H1 (cell line): ENCODE data around the gene MED19. TPM values are rescaled to one million over a fixed set of nuclear protein-coding genes. Genes with fewer than 3 reads are reported as not detected.

Source experiments
- CTCF ChIA-PET: fragments of 300-600 bp; sonication (Branson Sonifier 250); formaldehyde crosslinking; loops from one replicate; lab custom pipeline; 2021; ENCODE audit not compliant: partially characterized antibody; lab: Charles Lee
- POLR2A ChIA-PET: fragments of 300-600 bp; sonication (Branson Sonifier 250); formaldehyde crosslinking; loops from one replicate; lab custom pipeline; 2021; ENCODE audit warnings: inconsistent platforms; ENCODE audit not compliant: partially characterized antibody; lab: Charles Lee
- DNase-seq, 2 experiments: peaks; one replicate each; pipeline versions ENCODE4 v3.0.0 to v3.0.0-alpha.2; 2010 to 2022; ENCODE audit warnings: low spot score in 2 of 2, low read depth in 1 of 2, mixed read lengths in 1 of 2
- FAIRE-seq: peaks from 2 replicates; lab custom pipeline; 2011; peaks lifted over from hg19 to GRCh38; lab: Jason Lieb, UNC
- H2AFZ ChIP-seq: 2 replicates; pipeline ENCODE4 v1.8.1; 2012; ENCODE audit warnings: low read length, inconsistent platforms
- H2AK5ac ChIP-seq: 2 replicates; pipeline ENCODE4 v1.6.1; 2013; ENCODE audit warnings: low read depth, low read length
- H2BK120ac ChIP-seq: replicated peaks from 2 replicates; pipeline ENCODE3; 2013; ENCODE audit warnings: low read depth, low read length, inconsistent platforms
- H2BK12ac ChIP-seq: 2 replicates; pipeline ENCODE4 v1.6.1; 2013; ENCODE audit warnings: low read depth, low read length
- H2BK15ac ChIP-seq: 2 replicates; pipeline ENCODE4 v1.6.1; 2013; ENCODE audit warnings: low read length
- H2BK20ac ChIP-seq: 2 replicates; pipeline ENCODE4 v1.6.1; 2013; ENCODE audit warnings: low read length
- H2BK5ac ChIP-seq: 2 replicates; pipeline ENCODE4 v1.6.1; 2013; ENCODE audit warnings: low read depth, low read length
- H3K14ac ChIP-seq: 2 replicates; pipeline ENCODE4 v1.6.1; 2013; ENCODE audit warnings: inconsistent platforms; ENCODE audit not compliant: insufficient read length
- H3K18ac ChIP-seq: 2 replicates; pipeline ENCODE4 v1.6.1; 2013; ENCODE audit warnings: low read length; ENCODE audit errors: extremely low read depth
- H3K23ac ChIP-seq: 2 replicates; pipeline ENCODE4 v1.6.1; 2013; ENCODE audit warnings: inconsistent platforms; ENCODE audit not compliant: insufficient read length
- H3K23me2 ChIP-seq: 2 replicates; pipeline ENCODE4 v1.6.1; 2013; ENCODE audit warnings: low read depth, low read length
- H3K27ac ChIP-seq: 2 replicates; pipeline ENCODE4 v1.6.1; 2011; ENCODE audit warnings: low read depth, low read length, inconsistent platforms
- H3K27me3 ChIP-seq, 4 experiments: replicated peaks in 1 of 4; 1 replicate in 1 of 4; 2 replicates in 3 of 4; pipeline versions ENCODE4 v1.6.1 to v1.8.1; 2011 to 2013; ENCODE audit warnings: low read length in 3 of 4, mild to moderate bottlenecking in 3 of 4, inconsistent platforms in 2 of 4, mixed read lengths in 2 of 4, moderate library complexity in 1 of 4; ENCODE audit not compliant: control insufficient read depth in 3 of 4, insufficient read depth in 3 of 4; ENCODE audit errors: extremely low read depth in 1 of 4
- H3K36me3 ChIP-seq, 4 experiments: 2 replicates each; pipeline versions ENCODE4 v1.6.1 to v1.8.1; 2011 to 2013; ENCODE audit warnings: mild to moderate bottlenecking in 4 of 4, low read length in 3 of 4, moderate library complexity in 2 of 4, control low read depth in 1 of 4, inconsistent platforms in 1 of 4; ENCODE audit not compliant: insufficient read depth in 4 of 4, control insufficient read depth in 2 of 4
- H3K4ac ChIP-seq: replicated peaks from 2 replicates; pipeline ENCODE3; 2013; ENCODE audit warnings: low read length, low read depth, mixed read lengths, inconsistent platforms; ENCODE audit not compliant: insufficient read length
- H3K4me1 ChIP-seq, 4 experiments: replicated peaks in 1 of 4; 1 replicate in 1 of 4; 2 replicates in 3 of 4; pipeline versions ENCODE4 v1.6.1 to v1.8.1; 2011 to 2013; ENCODE audit warnings: low read length in 3 of 4, inconsistent platforms in 2 of 4, mixed read lengths in 1 of 4; ENCODE audit not compliant: insufficient read depth in 4 of 4, control insufficient read depth in 3 of 4
- H3K4me2 ChIP-seq, 2 experiments: 2 replicates each; pipeline versions ENCODE4 v1.6.1 to v1.8.1; 2011 to 2013; ENCODE audit warnings: low read depth in 2 of 2, low read length in 2 of 2, control low read depth in 1 of 2, inconsistent platforms in 1 of 2, mild to moderate bottlenecking in 1 of 2; ENCODE audit not compliant: insufficient read depth in 1 of 2
- H3K4me3 ChIP-seq, 4 experiments: fragments of 200-600, 300-600 bp in 1 of 4; sonication (generic), shearing (Covaris generic), sonication (Bioruptor Twin) in 1 of 4; 2 replicates each; pipeline versions ENCODE4 v1.5.1 to v1.8.1; 2011 to 2016; ENCODE audit warnings: low read length in 4 of 4, low read depth in 3 of 4, control low read depth in 2 of 4, inconsistent platforms in 2 of 4, mild to moderate bottlenecking in 2 of 4, mixed read lengths in 1 of 4, moderate library complexity in 1 of 4; ENCODE audit not compliant: insufficient read depth in 2 of 4; ENCODE audit errors: extremely low read depth in 1 of 4
- H3K56ac ChIP-seq: replicated peaks from 2 replicates; pipeline ENCODE3; 2013; ENCODE audit warnings: low read depth, mild to moderate bottlenecking, mixed read lengths, low read length, inconsistent platforms; ENCODE audit not compliant: insufficient read length
- H3K79me1 ChIP-seq: 2 replicates; pipeline ENCODE4 v1.6.1; 2013; ENCODE audit warnings: low read depth, low read length, control low read depth
- H3K79me2 ChIP-seq, 2 experiments: 2 replicates each; pipeline versions ENCODE4 v1.6.1 to v1.8.1; 2012 to 2013; ENCODE audit warnings: low read length in 2 of 2, mild to moderate bottlenecking in 2 of 2, inconsistent platforms in 1 of 2; ENCODE audit not compliant: insufficient read depth in 2 of 2, control insufficient read depth in 1 of 2
- H3K9ac ChIP-seq, 4 experiments: replicated peaks in 1 of 4; 1 replicate in 1 of 4; 2 replicates in 3 of 4; pipeline versions ENCODE4 v1.6.1 to v1.8.1; 2011 to 2013; ENCODE audit warnings: low read depth in 3 of 4, low read length in 3 of 4, control low read depth in 2 of 4, mild to moderate bottlenecking in 2 of 4, moderate library complexity in 2 of 4, inconsistent platforms in 1 of 4; ENCODE audit errors: extremely low read depth in 1 of 4
- H3K9me3 ChIP-seq, 2 experiments: 2 replicates each; pipeline versions ENCODE4 v1.6.1 to v1.8.1; 2012 to 2013; ENCODE audit warnings: mild to moderate bottlenecking in 2 of 2, moderate library complexity in 2 of 2, control low read depth in 1 of 2, inconsistent platforms in 1 of 2, low read depth in 1 of 2, low read length in 1 of 2, mixed read lengths in 1 of 2; ENCODE audit not compliant: insufficient read depth in 2 of 2
- H4K20me1 ChIP-seq, 2 experiments: replicated peaks in 1 of 2; 2 replicates each; pipeline versions ENCODE3 to v1.8.1; 2011 to 2013; ENCODE audit warnings: inconsistent platforms in 2 of 2, low read length in 2 of 2, mild to moderate bottlenecking in 1 of 2; ENCODE audit not compliant: insufficient read depth in 2 of 2, control insufficient read depth in 1 of 2
- H4K5ac ChIP-seq: 2 replicates; pipeline ENCODE4 v1.6.1; 2013; ENCODE audit warnings: low read length, low read depth, mixed read lengths, inconsistent platforms; ENCODE audit not compliant: insufficient read length
- H4K8ac ChIP-seq: 2 replicates; pipeline ENCODE4 v1.8.0; 2013; ENCODE audit warnings: mild to moderate bottlenecking, moderate library complexity, low read length, inconsistent platforms; ENCODE audit not compliant: insufficient read depth; ENCODE audit errors: extremely low read depth
- H4K91ac ChIP-seq: replicated peaks from 2 replicates; pipeline ENCODE3; 2013; ENCODE audit warnings: low read length, mixed read lengths, inconsistent platforms; ENCODE audit not compliant: insufficient read length
- CEBPB ChIP-seq: IDR thresholded peaks from 2 replicates; pipeline ENCODE4 v1.6.1; 2012; ENCODE audit warnings: low read depth, low read length
- HDAC6 ChIP-seq: IDR thresholded peaks from one replicate; pipeline ENCODE4 v1.7.1; 2012; ENCODE audit warnings: low read depth, mild to moderate bottlenecking, inconsistent platforms, low read length, moderate library complexity
- POLR2A ChIP-seq, 2 experiments: IDR thresholded peaks; 1 replicate in 1 of 2; 2 replicates in 1 of 2; pipeline ENCODE4 v1.6.1; 2011; ENCODE audit warnings: low read depth in 2 of 2, low read length in 2 of 2, mild to moderate bottlenecking in 2 of 2; ENCODE audit errors: control extremely low read depth in 1 of 2
- POLR2AphosphoS5 ChIP-seq: IDR thresholded peaks from 2 replicates; pipeline ENCODE4 v1.6.1; 2011; ENCODE audit warnings: low read depth, low read length
- RAD21 ChIP-seq, 2 experiments: IDR thresholded peaks in 1 of 2; conservative IDR thresholded peaks in 1 of 2; 2 replicates each; pipeline ENCODE4 v1.6.1; 2011; ENCODE audit warnings: low read depth in 2 of 2, low read length in 2 of 2, improper control_type of control experiment in 1 of 2, inconsistent platforms in 1 of 2, mild to moderate bottlenecking in 1 of 2, moderate library complexity in 1 of 2
- SP1 ChIP-seq: IDR thresholded peaks from 2 replicates; pipeline ENCODE4 v1.6.1; 2011; ENCODE audit warnings: low read depth, low read length
- TCF12 ChIP-seq: IDR thresholded peaks from 2 replicates; pipeline ENCODE4 v1.6.1; 2011; ENCODE audit warnings: low read depth, mild to moderate bottlenecking, low read length
- WGBS, 2 experiments: shearing (Covaris generic) in 1 of 2; methylation state at CpG; one replicate each; pipeline versions ENCODE4 v1.1.6 to v1.1.7; 2013 to 2015; ENCODE audit warnings: low lambda C conversion rate in 2 of 2, mixed read lengths in 2 of 2, inconsistent platforms in 1 of 2, low coverage in 1 of 2, missing lambda C conversion rate in 1 of 2; ENCODE audit not compliant: insufficient replicate concordance in 2 of 2, insufficient coverage in 1 of 2, insufficient read length in 1 of 2; ENCODE audit errors: extremely low coverage in 1 of 2, missing lambda C conversion rate in 1 of 2; 5-methylcytosine and 5-hydroxymethylcytosine counted together
- polyA plus RNA-seq, 7 experiments: library from polyadenylated mRNA; depleted of rRNA in 3 of 7; stranded (reverse) in 5 of 7; unstranded in 2 of 7; fragments of >200 nt in 5 of 7; fragments of 200-250 nt in 2 of 7; gene quantifications; 1 replicate in 5 of 7; 2 replicates in 1 of 7; 4 replicates in 1 of 7; pipeline versions ENCODE4 v1.2.1 to v1.2.3, GENCODE V29; 2011 to 2013; ENCODE audit warnings: missing spikeins in 2 of 7, mixed read lengths in 2 of 7
- total RNA-seq: library from RNA; stranded (reverse); fragmentation: NEBNext Ultra II Directional; extraction: Animal tissue kit (Norgen Biotek cat#: 25700); gene quantifications from 2 replicates; pipeline ENCODE4 v1.2.1, GENCODE V29; 2021
- TF ChIP-seq, protein P1 (sequence below), 3 experiments: IDR thresholded peaks; 1 replicate in 2 of 3; 2 replicates in 1 of 3; pipeline versions ENCODE4 v1.5.1 to v1.6.1; 2011; ENCODE audit warnings: low read length in 3 of 3, mild to moderate bottlenecking in 3 of 3, inconsistent platforms in 2 of 3, low read depth in 1 of 3, moderate library complexity in 1 of 3; ENCODE audit not compliant: insufficient read depth in 1 of 3; ENCODE audit errors: control extremely low read depth in 1 of 3

Gene MED19
- total and polyA plus RNA-seq, 2 of the 8 experiments (the other 6 are each of a cell fraction or from before 2014, with no cell fraction given), result 19.4 to 35.4 TPM

- Histone ChIP-seq H3K79me1 (peaks cover 4% of the 10 kb centered on the region; the same call in 1 of the 2 replicates), H2BK120ac (no peak overlapping the region), H2AFZ (no peak overlapping the region), H2BK12ac (no peak overlapping the region), H3K18ac (no peak overlapping the region), H2BK15ac (no peak overlapping the region), H3K79me2 (peaks cover 0 to 17% of the 10 kb centered on the region in 2 experiments; a peak in 3 of 4 replicates), H3K36me3 (peaks cover 3 to 25% (median 19%) of the 10 kb centered on the region in 4 experiments; a peak in 6 of 8 replicates), H4K91ac (no peak overlapping the region), H3K9me3 (no peaks in the 10 kb centered on the region), H3K9ac (no peak overlapping the region), H4K5ac (no peak overlapping the region), H3K4me3 (no peak overlapping the region), H3K56ac (no peak overlapping the region), H3K4ac (no peak overlapping the region), H3K27ac (no peak overlapping the region), H3K4me2 (no peak overlapping the region), H3K4me1 (no peaks in the 10 kb centered on the region; a peak in 1 of 7 replicates), H3K23ac (no peak overlapping the region), H2BK20ac (no peak overlapping the region), H3K27me3 (no peaks in the 10 kb centered on the region), H3K23me2 (peaks cover 2% of the 10 kb centered on the region), H4K8ac (no peak overlapping the region), H2AK5ac (no peak overlapping the region), H2BK5ac (no peak overlapping the region), H3K14ac (no peak overlapping the region), H4K20me1 (peaks cover 2 to 3% of the 10 kb centered on the region in 2 experiments)
- ChIA-PET CTCF (interaction anchor here (0.6 to 3.2 kb wide), 15 partner anchors 10 to 849 kb away, joined by 3 to 8 read pairs (median 3); no protein-coding TSS in a partner anchor), POLR2A (interaction anchor here (0.6 to 1.5 kb wide), 9 partner anchors 9 to 88 kb away, joined by 3 to 8 read pairs (median 3); partner anchors contain the start of genes BTBD18, SELENOH and YPEL4)
- 89% methylated on average over 4 of the region's 4 CpGs; no CpG with 5 or more reads in 1 of the 2 experiments for WGBS, 2 experiments
- FAIRE-seq (no peak), DNase-seq (no peak)
- TF ChIP-seq SP1, result no peak
- TF ChIP-seq, protein P1, sequence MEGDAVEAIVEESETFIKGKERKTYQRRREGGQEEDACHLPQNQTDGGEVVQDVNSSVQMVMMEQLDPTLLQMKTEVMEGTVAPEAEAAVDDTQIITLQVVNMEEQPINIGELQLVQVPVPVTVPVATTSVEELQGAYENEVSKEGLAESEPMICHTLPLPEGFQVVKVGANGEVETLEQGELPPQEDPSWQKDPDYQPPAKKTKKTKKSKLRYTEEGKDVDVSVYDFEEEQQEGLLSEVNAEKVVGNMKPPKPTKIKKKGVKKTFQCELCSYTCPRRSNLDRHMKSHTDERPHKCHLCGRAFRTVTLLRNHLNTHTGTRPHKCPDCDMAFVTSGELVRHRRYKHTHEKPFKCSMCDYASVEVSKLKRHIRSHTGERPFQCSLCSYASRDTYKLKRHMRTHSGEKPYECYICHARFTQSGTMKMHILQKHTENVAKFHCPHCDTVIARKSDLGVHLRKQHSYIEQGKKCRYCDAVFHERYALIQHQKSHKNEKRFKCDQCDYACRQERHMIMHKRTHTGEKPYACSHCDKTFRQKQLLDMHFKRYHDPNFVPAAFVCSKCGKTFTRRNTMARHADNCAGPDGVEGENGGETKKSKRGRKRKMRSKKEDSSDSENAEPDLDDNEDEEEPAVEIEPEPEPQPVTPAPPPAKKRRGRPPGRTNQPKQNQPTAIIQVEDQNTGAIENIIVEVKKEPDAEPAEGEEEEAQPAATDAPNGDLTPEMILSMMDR (IDR thresholded peaks at IDR 0.05; ENCODE audit: control extremely low read depth in 1 of 3, insufficient read depth in 1 of 3, low read depth in 1 of 3, low read length in 3 of 3), result peak in 1 of 3 experiments; percentile 26; a peak in 2 of 4 replicates
- 0 out of 2 replicates have a peak, but pooled peaks have one; percentile 2 for TF ChIP-seq CEBPB
- TF ChIP-seq RAD21 (IDR thresholded peaks at IDR 0.05 in 1 of 2, conservative IDR thresholded peaks at IDR 0.05 in 1 of 2; ENCODE audit: low read depth in 2 of 2, low read length in 2 of 2), result peak; percentile 41 to 66
- TF ChIP-seq POLR2A (IDR thresholded peaks at IDR 0.05; ENCODE audit: control extremely low read depth in 1 of 2, low read depth in 2 of 2, low read length in 2 of 2), result no peak
- no peak for TF ChIP-seq TCF12
- no peak for TF ChIP-seq POLR2AphosphoS5
- no peak for TF ChIP-seq HDAC6
Observed at GRCh38 chr11:57662893-57663292, 49.1 kb downstream of the MED19 start.
